Measurements from ENCODE around the gene CST7. TPM values are rescaled to one million over a fixed set of nuclear protein-coding genes. Genes with fewer than 3 reads are reported as not detected.

CST7 gene
- total and polyA plus RNA-seq, 2 of the 13 experiments (the other 11 are each of a cell fraction or from before 2014, with no cell fraction given) = not detected

DNA sequence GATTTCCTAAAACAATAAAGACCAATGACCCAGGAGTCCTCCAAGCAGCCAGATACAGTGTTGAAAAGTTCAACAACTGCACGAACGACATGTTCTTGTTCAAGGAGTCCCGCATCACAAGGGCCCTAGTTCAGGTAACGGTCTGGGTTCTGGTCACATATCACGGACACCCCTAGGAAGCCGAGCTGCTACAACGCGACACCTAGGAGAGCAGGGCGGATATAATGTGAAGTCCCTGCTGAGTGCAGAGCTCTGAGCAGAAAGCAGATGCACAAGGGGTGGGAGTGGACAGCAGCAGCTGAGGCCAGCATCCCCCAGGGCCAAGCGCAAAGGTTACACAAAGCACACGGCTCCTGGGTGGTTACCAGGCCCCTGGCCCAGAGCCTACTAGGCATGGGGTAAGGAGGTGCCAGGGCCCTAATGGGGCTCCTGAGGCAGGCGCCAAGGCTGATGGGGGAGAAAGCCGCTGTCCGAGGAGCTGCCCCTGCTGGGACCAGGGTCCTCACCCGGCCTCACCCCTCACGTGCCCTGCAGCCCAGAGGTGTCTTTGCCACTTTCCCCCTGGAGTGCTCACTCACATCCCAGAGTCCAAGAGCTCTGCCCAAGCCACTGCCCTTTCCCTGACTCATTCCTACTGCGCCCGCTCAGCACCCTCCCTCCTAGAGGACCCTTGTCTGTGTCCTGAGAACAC lies 8.4 kb downstream of the CST7 start:
- no TSS peak for BruUV-seq (replicated peaks)
- Histone ChIP-seq H3K27me3 (ENCODE audit: control insufficient read depth in 1 of 2, insufficient read depth in 2 of 2, low read length in 2 of 2) (no peaks in the 10 kb centered on the region), H3K4me1 (ENCODE audit: insufficient read depth, low read length) (0 out of 2 replicates have a peak, but pooled peaks cover 5% of the 10 kb centered on the region), H3K79me2 (ENCODE audit: insufficient read depth, low read length) (no peaks in the 10 kb centered on the region), H3K27ac (ENCODE audit: extremely low read length, insufficient read depth, low read length) (no peak overlapping the region), H4K20me1 (ENCODE audit: insufficient read depth, low read length) (no peaks in the 10 kb centered on the region), H3K9me3 (ENCODE audit: low read length) (no peaks in the 10 kb centered on the region), H2AFZ (ENCODE audit: low read length) (no peak overlapping the region), H3K4me2 (ENCODE audit: low read depth, low read length) (no peak overlapping the region), H3K36me3 (replicated peaks in 1 of 2; ENCODE audit: control insufficient read depth in 1 of 2, insufficient read depth in 2 of 2, low read length in 2 of 2) (peaks cover 11 to 26% of the 10 kb centered on the region in 2 experiments; a peak in 4 of 5 replicates), H3K4me3 (replicated peaks in 1 of 3; ENCODE audit: insufficient read depth in 1 of 3, low read depth in 2 of 3, low read length in 3 of 3) (no peak overlapping the region), H3K9ac (ENCODE audit: insufficient read depth, low read depth, low read length) (no peak overlapping the region)
- FAIRE-seq (no peak), DNase-seq (ENCODE audit: low spot score) (no peak), ATAC-seq (peak; percentile 4; the same call in 2 of the 3 replicates)
- CTCF ChIA-PET (ENCODE audit: low intra/inter-chr PET ratio, low total read pairs) = no interaction called here
- POLR2A ChIA-PET = no interaction called here
- TF ChIP-seq, protein P1, sequence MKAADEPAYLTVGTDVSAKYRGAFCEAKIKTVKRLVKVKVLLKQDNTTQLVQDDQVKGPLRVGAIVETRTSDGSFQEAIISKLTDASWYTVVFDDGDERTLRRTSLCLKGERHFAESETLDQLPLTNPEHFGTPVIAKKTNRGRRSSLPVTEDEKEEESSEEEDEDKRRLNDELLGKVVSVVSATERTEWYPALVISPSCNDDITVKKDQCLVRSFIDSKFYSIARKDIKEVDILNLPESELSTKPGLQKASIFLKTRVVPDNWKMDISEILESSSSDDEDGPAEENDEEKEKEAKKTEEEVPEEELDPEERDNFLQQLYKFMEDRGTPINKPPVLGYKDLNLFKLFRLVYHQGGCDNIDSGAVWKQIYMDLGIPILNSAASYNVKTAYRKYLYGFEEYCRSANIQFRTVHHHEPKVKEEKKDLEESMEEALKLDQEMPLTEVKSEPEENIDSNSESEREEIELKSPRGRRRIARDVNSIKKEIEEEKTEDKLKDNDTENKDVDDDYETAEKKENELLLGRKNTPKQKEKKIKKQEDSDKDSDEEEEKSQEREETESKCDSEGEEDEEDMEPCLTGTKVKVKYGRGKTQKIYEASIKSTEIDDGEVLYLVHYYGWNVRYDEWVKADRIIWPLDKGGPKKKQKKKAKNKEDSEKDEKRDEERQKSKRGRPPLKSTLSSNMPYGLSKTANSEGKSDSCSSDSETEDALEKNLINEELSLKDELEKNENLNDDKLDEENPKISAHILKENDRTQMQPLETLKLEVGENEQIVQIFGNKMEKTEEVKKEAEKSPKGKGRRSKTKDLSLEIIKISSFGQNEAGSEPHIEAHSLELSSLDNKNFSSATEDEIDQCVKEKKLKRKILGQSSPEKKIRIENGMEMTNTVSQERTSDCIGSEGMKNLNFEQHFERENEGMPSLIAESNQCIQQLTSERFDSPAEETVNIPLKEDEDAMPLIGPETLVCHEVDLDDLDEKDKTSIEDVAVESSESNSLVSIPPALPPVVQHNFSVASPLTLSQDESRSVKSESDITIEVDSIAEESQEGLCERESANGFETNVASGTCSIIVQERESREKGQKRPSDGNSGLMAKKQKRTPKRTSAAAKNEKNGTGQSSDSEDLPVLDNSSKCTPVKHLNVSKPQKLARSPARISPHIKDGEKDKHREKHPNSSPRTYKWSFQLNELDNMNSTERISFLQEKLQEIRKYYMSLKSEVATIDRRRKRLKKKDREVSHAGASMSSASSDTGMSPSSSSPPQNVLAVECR (CRISPR knock-in tag; IDR thresholded peaks at IDR 0.05; ENCODE audit: borderline replicate concordance) = no peak
- peak; percentile 84 for TF ChIP-seq AGO2 (optimal IDR thresholded peaks at IDR 0.05; ENCODE audit: low read depth, low read length)
- TF ChIP-seq RBM22 (optimal IDR thresholded peaks at IDR 0.05; ENCODE audit: low read length) = peak; percentile 29
- intact Hi-C loops (cut with micrococcal nuclease; ENCODE audit: unreplicated experiment) (no loop called here), in situ Hi-C loops (cut with HindIII; ENCODE audit: extremely low pct_ligation_motif_present, low pct_unique_long_range_greater_than_20kb) (no loop called here)
- 97% methylated on average over 18 of the region's 18 CpGs for WGBS (ENCODE audit: low lambda C conversion rate)

Measured in HepG2 (cell line).